Hematopoietic multipotent progenitor cell treated with erythropoietin and hydrocortisone succinate and interleukin-3 and kit ligand, for 4 days (in vitro differentiated cells): Measurements from ENCODE around the gene ARHGAP27.
"Not testable (repeated sequence)": the region's sequence is repeated elsewhere in the genome, so short reads cannot be mapped to it uniquely, and the experiment has no call there.

Experiments used
- DNase-seq: peaks from one replicate; pipeline ENCODE4 v3.0.0-alpha.2; 2015

Gene ARHGAP27

GRCh38 chr17:45432405-45433158 lies at the start of gene ARHGAP27:
Gene ARHGAP27, minus strand, starts transcription at chr17:45432870. Its CDS starts 2,591 bp downstream, at chr17:45430279.
- peak; percentile 80 for DNase-seq

- not testable (repeated sequence) for DNase-seq
Measured at GRCh38 chr17:45482317-45482716, 49.6 kb upstream of the ARHGAP27 start.

- DNase-seq = not testable (repeated sequence)
Measured at GRCh38 chr17:45475436-45475835, 42.8 kb upstream of the ARHGAP27 start.

- not testable (repeated sequence) for DNase-seq
Measured at GRCh38 chr17:45472249-45472648, 39.6 kb upstream of the ARHGAP27 start.

GRCh38 chr17:45469204-45469563 lies 36.5 kb upstream of the ARHGAP27 start:
- not testable (repeated sequence) for DNase-seq

- DNase-seq = not testable (repeated sequence)
Measured at GRCh38 chr17:45468293-45469203, 35.9 kb upstream of the ARHGAP27 start.

GRCh38 chr17:45461524-45462327 lies 29.1 kb upstream of the ARHGAP27 start:
- peak; percentile 48 for DNase-seq

- DNase-seq = not testable (repeated sequence)
Measured at GRCh38 chr17:45460422-45460821, 27.8 kb upstream of the ARHGAP27 start.

GRCh38 chr17:45454341-45454740 lies 21.7 kb upstream of the ARHGAP27 start:
- DNase-seq = not testable (repeated sequence)

GRCh38 chr17:45453731-45454130 lies 21.1 kb upstream of the ARHGAP27 start:
- DNase-seq = not testable (repeated sequence)

- DNase-seq = not testable (repeated sequence)
Measured at GRCh38 chr17:45453225-45453534, 20.5 kb upstream of the ARHGAP27 start.

GRCh38 chr17:45452329-45453224 lies 19.9 kb upstream of the ARHGAP27 start:
- DNase-seq = not testable (repeated sequence)

GRCh38 chr17:45451660-45452059 lies 19.0 kb upstream of the ARHGAP27 start:
- DNase-seq = not testable (repeated sequence)

GRCh38 chr17:45451131-45451530 lies 18.5 kb upstream of the ARHGAP27 start:
- no peak for DNase-seq

GRCh38 chr17:45449708-45450329 lies 17.1 kb upstream of the ARHGAP27 start:
- DNase-seq = not testable (repeated sequence)

GRCh38 chr17:45449260-45449659 lies 16.6 kb upstream of the ARHGAP27 start:
- not testable (repeated sequence) for DNase-seq

GRCh38 chr17:45448483-45448882 lies 15.8 kb upstream of the ARHGAP27 start:
- DNase-seq = not testable (repeated sequence)

- not testable (repeated sequence) for DNase-seq
Measured at GRCh38 chr17:45448066-45448465, 15.4 kb upstream of the ARHGAP27 start.

- not testable (repeated sequence) for DNase-seq
Measured at GRCh38 chr17:45447650-45448049, 15.0 kb upstream of the ARHGAP27 start.

GRCh38 chr17:45446872-45447625 lies 14.4 kb upstream of the ARHGAP27 start:
- DNase-seq = not testable (repeated sequence)
